Duodenal mucosa (tissue), 2 donors: ENCODE data around the gene MCM3AP.

Experiments
- H3K27ac ChIP-seq: one replicate; pipeline ENCODE4 v1.7.0; 2013; ENCODE audit warnings: low read depth, low read length
- H3K27me3 ChIP-seq, 2 donors: one replicate each; pipeline ENCODE4 v1.7.0; 2013; ENCODE audit warnings: low read length in 2 of 2, control low read depth in 1 of 2; ENCODE audit not compliant: insufficient read depth in 2 of 2, control insufficient read depth in 1 of 2
- H3K36me3 ChIP-seq, 2 donors: one replicate each; pipeline ENCODE4 v1.7.0; 2013; ENCODE audit warnings: low read length in 2 of 2, control low read depth in 1 of 2; ENCODE audit not compliant: insufficient read depth in 2 of 2, control insufficient read depth in 1 of 2
- H3K4me1 ChIP-seq, 2 donors: one replicate each; pipeline ENCODE4 v1.7.0; 2013; ENCODE audit warnings: low read length in 2 of 2, control low read depth in 1 of 2; ENCODE audit not compliant: insufficient read depth in 2 of 2, control insufficient read depth in 1 of 2
- H3K4me3 ChIP-seq, 2 donors: one replicate each; pipeline ENCODE4 v1.7.0; 2013; ENCODE audit warnings: low read length in 2 of 2, low read depth in 1 of 2
- H3K9ac ChIP-seq, 2 donors: one replicate each; pipeline ENCODE4 v1.7.0; 2013; ENCODE audit warnings: low read length in 2 of 2, low read depth in 1 of 2
- H3K9me3 ChIP-seq, 2 donors: one replicate each; pipeline ENCODE4 v1.7.0; 2013; ENCODE audit warnings: low read length in 2 of 2, control low read depth in 1 of 2; ENCODE audit not compliant: control insufficient read depth in 1 of 2

Gene MCM3AP

GRCh38 chr21:46274797-46275390 lies 10.5 kb downstream of the MCM3AP start:
- Histone ChIP-seq H3K4me3 (no peak overlapping the region), H3K4me1 (no peaks in the 10 kb centered on the region), H3K9ac (no peak overlapping the region), H3K9me3 (no peaks in the 10 kb centered on the region), H3K27me3 (no peaks in the 10 kb centered on the region), H3K27ac (no peak overlapping the region), H3K36me3 (peaks cover 48 to 89% of the 10 kb centered on the region in 2 donors)

DNA sequence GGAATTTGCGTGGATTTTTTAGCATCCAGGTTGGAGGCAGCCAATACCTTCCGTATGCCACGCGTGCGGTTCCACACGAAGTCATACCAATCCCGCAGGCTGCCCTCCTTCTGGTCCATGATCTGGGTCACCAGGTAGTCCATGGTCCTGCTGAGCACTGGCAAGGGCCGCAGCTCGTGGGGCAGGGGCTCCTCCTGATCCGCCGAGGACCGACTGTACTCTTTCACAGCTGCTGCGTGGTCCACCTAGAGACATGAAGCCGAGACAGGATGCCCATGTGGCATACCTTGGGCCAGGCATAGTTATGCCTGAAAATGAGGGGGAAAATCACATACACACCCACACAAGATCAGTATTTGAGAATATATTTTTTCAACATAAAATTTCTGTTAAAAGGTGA lies 12.1 kb downstream of the MCM3AP start:
- H3K36me3 ChIP-seq = peaks cover 45 to 91% of the 10 kb centered on the region in 2 donors

DNA sequence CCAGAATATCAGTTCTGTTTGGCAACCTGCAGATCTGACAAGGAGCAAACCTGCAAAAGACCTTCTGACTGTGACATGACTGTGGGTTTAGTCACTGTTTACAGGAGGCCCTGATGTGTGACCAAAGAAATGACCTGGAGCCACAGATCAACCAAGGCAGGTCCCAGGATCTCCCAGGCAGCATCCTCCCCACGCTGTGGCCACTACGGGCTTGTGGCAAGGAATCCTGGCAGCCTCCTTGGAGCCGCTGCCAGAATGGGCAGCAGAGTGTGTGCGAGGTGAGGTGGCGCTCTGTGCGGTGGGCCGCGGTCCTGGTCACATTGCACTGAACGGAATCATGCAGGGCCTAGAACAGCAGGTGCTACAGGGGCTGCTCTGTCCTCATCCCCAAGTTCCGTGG lies 15.9 kb downstream of the MCM3AP start:
- Histone ChIP-seq H3K9ac (no peak overlapping the region), H3K9me3 (no peaks in the 10 kb centered on the region), H3K36me3 (peaks cover 43 to 94% of the 10 kb centered on the region in 2 donors), H3K4me3 (no peak overlapping the region), H3K4me1 (no peaks in the 10 kb centered on the region), H3K27me3 (no peaks in the 10 kb centered on the region), H3K27ac (no peak overlapping the region)

More for the DNA sequence above, 12.1 kb downstream of the MCM3AP start:
- Histone ChIP-seq H3K9ac (no peak overlapping the region), H3K9me3 (no peaks in the 10 kb centered on the region), H3K4me3 (no peak overlapping the region), H3K27me3 (no peaks in the 10 kb centered on the region), H3K27ac (no peak overlapping the region), H3K4me1 (no peaks in the 10 kb centered on the region)

DNA sequence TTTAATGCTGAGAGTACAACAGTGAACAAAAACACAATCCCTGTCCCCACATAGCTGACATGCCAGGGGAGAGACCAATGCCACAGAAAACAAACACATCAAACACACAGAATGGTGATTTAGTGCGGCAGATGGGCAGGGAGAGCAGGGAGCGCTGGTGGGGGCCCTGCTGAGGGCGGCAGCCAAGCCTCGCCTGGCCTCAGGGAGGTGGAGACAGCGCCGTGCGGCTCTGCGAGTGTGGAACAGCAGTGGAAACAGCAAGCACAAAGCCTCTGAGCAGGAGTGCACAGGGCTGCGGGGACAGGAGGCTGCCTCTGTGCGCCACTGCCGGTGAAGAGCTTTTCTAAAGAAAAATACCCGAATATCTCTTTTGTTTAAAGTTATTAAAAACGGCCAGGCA lies 17.0 kb downstream of the MCM3AP start:
- H3K4me3 ChIP-seq = no peak overlapping the region
- H3K9me3 ChIP-seq = no peaks in the 10 kb centered on the region
- no peaks in the 10 kb centered on the region for H3K4me1 ChIP-seq
- no peak overlapping the region for H3K9ac ChIP-seq
- no peaks in the 10 kb centered on the region for H3K27me3 ChIP-seq
- H3K36me3 ChIP-seq = peaks cover 40 to 91% of the 10 kb centered on the region in 2 donors
- no peak overlapping the region for H3K27ac ChIP-seq

GRCh38 chr21:46266946-46267345 lies 18.5 kb downstream of the MCM3AP start:
- Histone ChIP-seq H3K9me3 (no peaks in the 10 kb centered on the region), H3K4me3 (no peak overlapping the region), H3K9ac (no peak overlapping the region), H3K36me3 (peaks cover 32 to 81% of the 10 kb centered on the region in 2 donors), H3K27ac (no peak overlapping the region), H3K4me1 (no peaks in the 10 kb centered on the region), H3K27me3 (no peaks in the 10 kb centered on the region)

DNA sequence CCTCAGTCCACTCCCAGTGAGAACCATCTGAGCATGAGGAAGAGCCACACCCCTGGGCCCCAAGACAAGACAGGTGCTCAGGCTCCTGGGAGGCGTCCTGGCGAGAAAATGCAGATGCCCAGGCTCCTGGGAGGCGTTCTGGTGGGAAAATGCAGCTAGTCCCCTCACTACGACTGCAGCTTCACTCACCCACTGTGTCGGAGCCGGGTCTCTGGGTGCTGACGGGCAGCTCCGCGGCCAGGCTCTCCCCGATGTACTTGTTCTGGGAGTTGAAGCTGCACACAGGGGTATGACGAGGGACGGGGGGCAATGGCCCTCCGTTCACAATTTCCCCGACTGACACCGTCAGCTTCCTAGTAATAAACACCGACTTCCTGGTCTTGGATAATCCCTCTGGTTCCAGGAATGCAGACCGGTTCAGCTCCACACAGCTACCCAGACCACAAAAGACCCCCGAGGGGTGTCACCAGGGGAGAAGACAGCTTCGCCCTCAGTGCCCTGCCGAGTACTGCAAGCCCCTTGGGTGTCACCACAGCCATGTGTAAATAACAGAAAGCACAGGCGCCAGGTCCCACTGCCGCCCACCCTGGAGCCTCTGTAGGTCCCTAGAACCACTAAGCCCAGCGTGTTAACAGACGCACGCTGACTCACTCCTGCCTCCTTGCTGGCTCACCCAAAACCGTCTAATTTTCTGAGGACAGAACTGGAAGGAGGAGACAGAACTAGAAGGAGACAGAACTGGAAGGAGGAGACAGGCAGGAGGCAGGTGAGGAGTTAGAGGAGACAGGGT lies 19.5 kb downstream of the MCM3AP start:
- H3K9me3 ChIP-seq = no peaks in the 10 kb centered on the region
- no peaks in the 10 kb centered on the region for H3K4me1 ChIP-seq
- H3K36me3 ChIP-seq = peaks cover 35 to 79% of the 10 kb centered on the region in 2 donors
- H3K4me3 ChIP-seq = no peak overlapping the region
- H3K27me3 ChIP-seq = no peaks in the 10 kb centered on the region
- H3K27ac ChIP-seq = no peak overlapping the region
- H3K9ac ChIP-seq = no peak overlapping the region

DNA sequence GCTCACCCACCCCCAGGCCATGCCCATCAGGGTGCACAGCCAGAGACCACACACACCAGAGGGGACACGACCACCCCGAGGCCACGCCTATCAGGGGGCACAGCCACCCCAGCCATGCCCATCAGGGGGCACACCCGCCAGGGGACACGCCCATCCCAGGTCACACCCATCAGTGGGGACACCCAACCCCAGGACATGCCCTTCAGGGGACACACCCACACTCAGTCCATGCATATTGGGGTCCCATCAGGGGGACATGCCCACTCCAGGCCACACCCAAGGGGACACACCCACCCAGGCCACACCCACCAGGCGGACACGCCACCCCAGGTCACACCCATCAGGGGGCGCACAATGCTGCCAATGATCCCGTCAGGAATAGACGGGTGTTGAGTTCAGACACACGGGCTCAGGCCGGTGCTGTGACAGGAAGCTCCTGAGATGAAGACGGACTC lies 20.7 kb downstream of the MCM3AP start:
- H3K9ac ChIP-seq = no peak overlapping the region
- no peaks in the 10 kb centered on the region for H3K27me3 ChIP-seq
- no peaks in the 10 kb centered on the region for H3K9me3 ChIP-seq
- peaks cover 32 to 80% of the 10 kb centered on the region in 2 donors for H3K36me3 ChIP-seq
- no peak overlapping the region for H3K4me3 ChIP-seq
- H3K27ac ChIP-seq = no peak overlapping the region
- no peaks in the 10 kb centered on the region for H3K4me1 ChIP-seq

- Histone ChIP-seq H3K9ac (no peak overlapping the region), H3K36me3 (peaks cover 27 to 75% of the 10 kb centered on the region in 2 donors), H3K4me3 (no peak overlapping the region), H3K27ac (no peak overlapping the region), H3K9me3 (no peaks in the 10 kb centered on the region), H3K4me1 (no peaks in the 10 kb centered on the region), H3K27me3 (no peaks in the 10 kb centered on the region)
Measured at GRCh38 chr21:46264046-46264689, 21.2 kb downstream of the MCM3AP start.

- no peak overlapping the region for H3K27ac ChIP-seq
- H3K9ac ChIP-seq = no peak overlapping the region
- no peaks in the 10 kb centered on the region for H3K27me3 ChIP-seq
- H3K4me3 ChIP-seq = no peak overlapping the region
- H3K36me3 ChIP-seq = peaks cover 49 to 81% of the 10 kb centered on the region in 2 donors
- no peaks in the 10 kb centered on the region for H3K4me1 ChIP-seq
- no peaks in the 10 kb centered on the region for H3K9me3 ChIP-seq
Measured at GRCh38 chr21:46256501-46256994, 28.9 kb downstream of the MCM3AP start.

DNA sequence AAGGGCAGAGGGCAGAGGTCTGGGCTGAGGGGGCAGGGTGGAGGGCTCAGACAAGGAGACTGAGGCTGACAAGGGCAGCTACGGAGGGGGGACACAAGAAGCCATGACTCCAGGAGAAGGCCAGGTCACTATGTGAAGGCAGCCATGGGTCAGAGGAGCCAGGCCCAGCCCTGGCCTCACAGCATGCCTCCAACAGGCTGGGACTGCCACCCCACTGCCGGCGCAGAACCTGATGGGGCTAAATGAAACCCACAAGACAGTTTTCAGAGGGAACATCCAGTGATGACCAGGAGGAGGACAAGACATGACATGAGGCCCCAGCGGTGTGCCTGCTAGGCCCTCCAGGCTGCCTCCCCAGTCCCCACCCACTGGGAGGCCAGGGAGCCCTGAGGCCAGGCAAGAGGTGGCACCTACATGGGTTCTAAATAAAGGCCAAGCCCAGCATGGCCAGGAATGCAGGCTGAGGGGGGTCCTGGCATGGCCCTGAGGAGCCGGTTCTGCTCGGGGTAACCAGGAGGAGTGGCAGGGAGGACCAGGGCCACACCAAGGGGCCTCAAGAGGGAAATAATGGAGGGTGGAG lies 29.6 kb downstream of the MCM3AP start:
- H3K27me3 ChIP-seq = no peaks in the 10 kb centered on the region
- H3K9me3 ChIP-seq = no peaks in the 10 kb centered on the region
- no peak overlapping the region for H3K9ac ChIP-seq
- peaks cover 45 to 80% of the 10 kb centered on the region in 2 donors for H3K36me3 ChIP-seq
- H3K4me1 ChIP-seq = no peaks in the 10 kb centered on the region
- H3K4me3 ChIP-seq = no peak overlapping the region
- no peak overlapping the region for H3K27ac ChIP-seq
